Glutamatergic neuron (in vitro differentiated cells): ENCODE results near the gene BTF3L4. TPM values are rescaled to one million over a fixed set of nuclear protein-coding genes. Genes with fewer than 3 reads are reported as not detected.

Experiments
- DNase-seq: peaks from one replicate; pipeline ENCODE4 v3.0.0; 2022
- H3K27ac Mint-ChIP-seq: one replicate; pipeline ENCODE4 v1.8.0; 2020; ENCODE audit warnings: mild to moderate bottlenecking, mixed read lengths, inconsistent platforms; ENCODE audit not compliant: unreplicated experiment
- H3K27me3 Mint-ChIP-seq: one replicate; pipeline ENCODE4 v1.8.0; 2020; ENCODE audit warnings: mild to moderate bottlenecking, moderate library complexity, mixed read lengths, inconsistent platforms; ENCODE audit not compliant: unreplicated experiment
- H3K36me3 Mint-ChIP-seq: one replicate; pipeline ENCODE4 v1.8.0; 2020; ENCODE audit warnings: mild to moderate bottlenecking, mixed read lengths, inconsistent platforms; ENCODE audit not compliant: unreplicated experiment
- H3K4me1 Mint-ChIP-seq: one replicate; pipeline ENCODE4 v1.8.0; 2020; ENCODE audit warnings: mild to moderate bottlenecking, low read depth, mixed read lengths, inconsistent platforms; ENCODE audit not compliant: unreplicated experiment
- H3K4me3 Mint-ChIP-seq: one replicate; pipeline ENCODE4 v1.8.0; 2020; ENCODE audit warnings: mild to moderate bottlenecking, mixed read lengths, inconsistent platforms; ENCODE audit not compliant: unreplicated experiment
- H3K9me3 Mint-ChIP-seq: one replicate; pipeline ENCODE4 v1.8.0; 2020; ENCODE audit warnings: mild to moderate bottlenecking, moderate library complexity, mixed read lengths, inconsistent platforms; ENCODE audit not compliant: unreplicated experiment
- total RNA-seq: library from RNA; stranded (reverse); fragmentation: NEBNext Ultra II Directional; extraction: Animal tissue kit (Norgen Biotek cat#: 25700); gene quantifications from one replicate; pipeline ENCODE4 v1.2.1, GENCODE V29; 2021; ENCODE audit not compliant: unreplicated experiment
- TF ChIP-seq, protein P1 (sequence below): fragments of 200-600 bp; sonication (generic); IDR thresholded peaks from one replicate; pipeline ENCODE4 v1.5.0; 2021; ENCODE audit not compliant: partially characterized antibody, unreplicated experiment

BTF3L4 gene
- total RNA-seq, 1 donor from 2014 or later: 90.5 TPM

GRCh38 chr1:52127181-52128180, 71.4 kb downstream of the BTF3L4 start:
- no peak for DNase-seq

DNA sequence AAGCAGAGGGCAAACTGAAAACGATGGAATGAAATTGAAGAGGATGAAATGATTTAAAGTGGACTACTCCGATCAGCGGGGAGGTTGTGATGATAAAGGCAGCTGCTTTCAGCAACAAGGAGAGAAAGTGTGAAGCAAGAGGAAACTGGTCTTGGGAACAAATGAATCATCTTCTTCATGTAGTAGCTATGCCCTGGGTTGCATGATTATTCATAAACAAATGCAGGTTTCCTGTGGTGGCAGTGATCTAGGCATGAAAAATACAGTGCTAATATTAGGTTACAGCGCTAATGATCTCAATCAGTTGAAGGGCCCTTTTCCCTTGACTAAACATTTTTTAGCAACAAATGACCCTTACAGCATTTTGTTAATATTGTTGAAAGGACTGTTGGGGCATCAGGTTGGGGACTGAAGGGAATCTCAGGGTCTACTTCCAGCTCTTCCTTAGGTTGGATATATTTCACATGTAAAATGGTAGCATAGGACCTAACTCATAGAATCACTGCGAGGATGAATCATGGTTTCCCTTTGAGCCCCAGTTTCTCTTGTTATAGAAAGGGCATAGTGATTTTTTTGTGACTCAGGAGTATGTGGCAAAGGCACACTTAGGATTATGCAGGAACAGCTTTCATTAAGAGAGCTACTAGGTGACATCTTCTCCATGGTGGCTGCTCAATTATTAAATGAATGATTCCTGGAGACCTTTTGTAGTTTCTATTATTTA, 83.9 kb downstream of the BTF3L4 start:
- DNase-seq: no peak
- H3K4me3 Mint-ChIP-seq: no peak overlapping the region
- H3K27ac Mint-ChIP-seq: no peak overlapping the region
- no peaks in the 10 kb centered on the region for H3K36me3 Mint-ChIP-seq
- H3K9me3 Mint-ChIP-seq: no peaks in the 10 kb centered on the region
- TF ChIP-seq, protein P1, sequence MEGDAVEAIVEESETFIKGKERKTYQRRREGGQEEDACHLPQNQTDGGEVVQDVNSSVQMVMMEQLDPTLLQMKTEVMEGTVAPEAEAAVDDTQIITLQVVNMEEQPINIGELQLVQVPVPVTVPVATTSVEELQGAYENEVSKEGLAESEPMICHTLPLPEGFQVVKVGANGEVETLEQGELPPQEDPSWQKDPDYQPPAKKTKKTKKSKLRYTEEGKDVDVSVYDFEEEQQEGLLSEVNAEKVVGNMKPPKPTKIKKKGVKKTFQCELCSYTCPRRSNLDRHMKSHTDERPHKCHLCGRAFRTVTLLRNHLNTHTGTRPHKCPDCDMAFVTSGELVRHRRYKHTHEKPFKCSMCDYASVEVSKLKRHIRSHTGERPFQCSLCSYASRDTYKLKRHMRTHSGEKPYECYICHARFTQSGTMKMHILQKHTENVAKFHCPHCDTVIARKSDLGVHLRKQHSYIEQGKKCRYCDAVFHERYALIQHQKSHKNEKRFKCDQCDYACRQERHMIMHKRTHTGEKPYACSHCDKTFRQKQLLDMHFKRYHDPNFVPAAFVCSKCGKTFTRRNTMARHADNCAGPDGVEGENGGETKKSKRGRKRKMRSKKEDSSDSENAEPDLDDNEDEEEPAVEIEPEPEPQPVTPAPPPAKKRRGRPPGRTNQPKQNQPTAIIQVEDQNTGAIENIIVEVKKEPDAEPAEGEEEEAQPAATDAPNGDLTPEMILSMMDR: no peak
- H3K27me3 Mint-ChIP-seq: peaks cover 3% of the 10 kb centered on the region
- H3K4me1 Mint-ChIP-seq: peaks cover 1% of the 10 kb centered on the region

More at GRCh38 chr1:52127181-52128180, 71.4 kb downstream of the BTF3L4 start:
- H3K9me3 Mint-ChIP-seq: no peaks in the 10 kb centered on the region
- no peaks in the 10 kb centered on the region for H3K36me3 Mint-ChIP-seq
- no peaks in the 10 kb centered on the region for H3K4me1 Mint-ChIP-seq
- TF ChIP-seq, protein P1: no peak
- H3K27me3 Mint-ChIP-seq: no peaks in the 10 kb centered on the region
- H3K27ac Mint-ChIP-seq: no peak overlapping the region
- peak overlapping the region; percentile 10 for H3K4me3 Mint-ChIP-seq

Other genes with a start within 250 kb of the BTF3L4 start
- gene NRDC, start 177.6 kb upstream of the BTF3L4 start, total RNA-seq: 127 TPM
- gene RAB3B, start 65.6 kb upstream of the BTF3L4 start, total RNA-seq: 12.9 TPM
- gene KTI12, start 22.5 kb upstream of the BTF3L4 start, total RNA-seq: 8.6 TPM
- gene TXNDC12, start 1.1 kb upstream of the BTF3L4 start, total RNA-seq: 27.2 TPM
- gene ZFYVE9, start 85.8 kb downstream of the BTF3L4 start, total RNA-seq: 25.6 TPM